CD8-positive, alpha-beta memory T cell (primary cell): ENCODE results near the gene TOLLIP. TPM values are rescaled to one million over a fixed set of nuclear protein-coding genes. Genes with fewer than 3 reads are reported as not detected.
"Not testable (repeated sequence)": the region's sequence is repeated elsewhere in the genome, so short reads cannot be mapped to it uniquely, and the experiment has no call there.

ENCODE experiments used
- CTCF ChIA-PET: fragments of 350-600 bp; sonication (Branson Sonifier 250); formaldehyde crosslinking; loops from one replicate; lab custom pipeline; 2021; ENCODE audit warnings: antibody characterized with exemption; lab: Charles Lee
- POLR2A ChIA-PET: fragments of 350-600 bp; sonication (Branson Sonifier 250); formaldehyde crosslinking; loops from one replicate; lab custom pipeline; 2021; ENCODE audit warnings: antibody characterized with exemption; lab: Charles Lee
- DNase-seq, 5 donors: peaks; one replicate each; pipeline versions ENCODE4 v3.0.0 to v3.0.0-alpha.2; 2020 to 2022; ENCODE audit warnings: mixed read lengths in 1 of 5
- H3K27ac ChIP-seq: one replicate; pipeline ENCODE4 v1.7.0; 2013; ENCODE audit warnings: low read depth, mild to moderate bottlenecking, low read length, moderate library complexity
- H3K27me3 ChIP-seq: 2 replicates; pipeline ENCODE4 v1.7.0; 2013; ENCODE audit warnings: low read length, mild to moderate bottlenecking; ENCODE audit not compliant: insufficient read depth, poor library complexity, severe bottlenecking
- H3K36me3 ChIP-seq: 2 replicates; pipeline ENCODE4 v1.7.0; 2013; ENCODE audit warnings: mild to moderate bottlenecking, low read length, moderate library complexity; ENCODE audit not compliant: insufficient read depth
- H3K4me1 ChIP-seq: 2 replicates; pipeline ENCODE4 v1.7.0; 2013; ENCODE audit warnings: mild to moderate bottlenecking, low read length, moderate library complexity; ENCODE audit not compliant: insufficient read depth
- H3K4me3 ChIP-seq: 2 replicates; pipeline ENCODE4 v1.7.0; 2013; ENCODE audit warnings: mild to moderate bottlenecking, low read length
- H3K9me3 ChIP-seq: 2 replicates; pipeline ENCODE4 v1.7.0; 2013; ENCODE audit warnings: mild to moderate bottlenecking, low read length
- H3K27ac Mint-ChIP-seq, 8 donors: one replicate each; pipeline ENCODE4 v1.8.0; 2020 to 2021; ENCODE audit warnings: mixed read lengths in 8 of 8, mild to moderate bottlenecking in 6 of 8, inconsistent platforms in 3 of 8, moderate library complexity in 3 of 8
- H3K27me3 Mint-ChIP-seq, 2 donors: one replicate each; pipeline ENCODE4 v1.8.0; 2020 to 2021; ENCODE audit warnings: mixed read lengths in 2 of 2, mild to moderate bottlenecking in 1 of 2, moderate library complexity in 1 of 2
- H3K36me3 Mint-ChIP-seq, 3 donors: one replicate each; pipeline ENCODE4 v1.8.0; 2020 to 2021; ENCODE audit warnings: mixed read lengths in 3 of 3, inconsistent platforms in 1 of 3, mild to moderate bottlenecking in 1 of 3
- H3K4me1 Mint-ChIP-seq, 3 donors: one replicate each; pipeline ENCODE4 v1.8.0; 2020 to 2021; ENCODE audit warnings: mixed read lengths in 3 of 3, inconsistent platforms in 1 of 3, mild to moderate bottlenecking in 1 of 3
- H3K4me3 Mint-ChIP-seq, 7 donors: one replicate each; pipeline ENCODE4 v1.8.0; 2020 to 2021; ENCODE audit warnings: mixed read lengths in 7 of 7, mild to moderate bottlenecking in 6 of 7, moderate library complexity in 4 of 7, inconsistent platforms in 2 of 7
- H3K9me3 Mint-ChIP-seq, 5 donors: one replicate each; pipeline ENCODE4 v1.8.0; 2020 to 2022; ENCODE audit warnings: mixed read lengths in 5 of 5, mild to moderate bottlenecking in 3 of 5, moderate library complexity in 2 of 5, inconsistent platforms in 1 of 5
- polyA plus RNA-seq: library from polyadenylated mRNA; unstranded; fragments of 300-500 nt; fragmentation: Illumina TruSeq; gene quantifications from one replicate; pipeline ENCODE4 v1.2.3, GENCODE V29; 2021
- total RNA-seq, 2 experiments: library from RNA; stranded (reverse); gene quantifications; one replicate each; pipeline ENCODE4 v1.2.3, GENCODE V29; 2021

TOLLIP gene
- total and polyA plus RNA-seq, 3 experiments from 2014 or later: 31.1 to 41.8 (median 36.3) TPM

GRCh38 chr11:1251236-1251770, 58.1 kb downstream of the TOLLIP start:
- H3K27ac Mint-ChIP-seq: peak overlapping the region in 2 of 8 donors; percentile 21 to 52
- Histone ChIP-seq H3K9me3 (no peaks in the 10 kb centered on the region), H3K27ac (no peak overlapping the region), H3K4me1 (no peaks in the 10 kb centered on the region), H3K27me3 (no peaks in the 10 kb centered on the region), H3K36me3 (no peaks in the 10 kb centered on the region), H3K4me3 (no peak overlapping the region)
- H3K9me3 Mint-ChIP-seq: peaks cover 0 to 2% (median 0%) of the 10 kb centered on the region in 5 donors
- no peaks in the 10 kb centered on the region for H3K36me3 Mint-ChIP-seq
- ChIA-PET POLR2A (no interaction called here), CTCF (no interaction called here)
- no peaks in the 10 kb centered on the region for H3K27me3 Mint-ChIP-seq
- no peaks in the 10 kb centered on the region for H3K4me1 Mint-ChIP-seq
- no peak for DNase-seq
- H3K4me3 Mint-ChIP-seq: no peak overlapping the region

DNA sequence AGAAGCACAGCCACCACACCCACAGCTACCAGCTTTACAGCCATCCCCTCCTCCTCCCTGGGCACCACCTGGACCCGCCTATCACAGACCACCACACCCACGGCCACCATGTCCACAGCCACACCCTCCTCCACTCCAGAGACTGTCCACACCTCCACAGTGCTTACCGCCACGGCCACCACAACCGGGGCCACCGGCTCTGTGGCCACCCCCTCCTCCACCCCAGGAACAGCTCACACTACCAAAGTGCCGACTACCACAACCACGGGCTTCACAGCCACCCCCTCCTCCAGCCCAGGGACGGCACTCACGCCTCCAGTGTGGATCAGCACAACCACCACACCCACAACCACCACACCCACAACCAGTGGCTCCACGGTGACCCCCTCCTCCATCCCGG, 59.0 kb downstream of the TOLLIP start:
- CTCF ChIA-PET, H3K4me3 Mint-ChIP-seq, H3K4me1 ChIP-seq, H3K36me3 ChIP-seq, H3K9me3 Mint-ChIP-seq, POLR2A ChIA-PET, H3K27me3 Mint-ChIP-seq, H3K27ac Mint-ChIP-seq, H3K4me1 Mint-ChIP-seq, H3K9me3 ChIP-seq, H3K4me3 ChIP-seq, H3K27me3 ChIP-seq, DNase-seq, H3K27ac ChIP-seq, H3K36me3 Mint-ChIP-seq: not testable (repeated sequence)

GRCh38 chr11:1248951-1249350, 60.5 kb downstream of the TOLLIP start:
- H3K36me3 ChIP-seq, H3K36me3 Mint-ChIP-seq, H3K27ac ChIP-seq, H3K4me3 Mint-ChIP-seq, H3K4me3 ChIP-seq, H3K27me3 Mint-ChIP-seq, CTCF ChIA-PET, DNase-seq, POLR2A ChIA-PET, H3K9me3 ChIP-seq, H3K9me3 Mint-ChIP-seq, H3K4me1 Mint-ChIP-seq, H3K27me3 ChIP-seq, H3K4me1 ChIP-seq, H3K27ac Mint-ChIP-seq: not testable (repeated sequence)

DNA sequence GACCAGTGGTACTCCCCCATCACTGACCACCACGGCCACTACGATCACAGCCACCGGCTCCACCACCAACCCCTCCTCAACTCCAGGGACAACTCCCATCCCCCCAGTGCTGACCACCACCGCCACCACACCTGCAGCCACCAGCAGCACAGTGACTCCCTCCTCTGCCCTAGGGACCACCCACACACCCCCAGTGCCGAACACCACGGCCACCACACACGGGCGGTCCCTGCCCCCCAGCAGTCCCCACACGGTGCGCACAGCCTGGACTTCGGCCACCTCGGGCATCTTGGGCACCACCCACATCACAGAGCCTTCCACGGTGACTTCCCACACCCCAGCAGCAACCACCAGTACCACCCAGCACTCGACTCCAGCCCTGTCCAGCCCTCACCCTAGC, 62.4 kb downstream of the TOLLIP start:
- H3K27me3 Mint-ChIP-seq, H3K4me1 ChIP-seq, POLR2A ChIA-PET, DNase-seq, H3K27ac Mint-ChIP-seq, H3K36me3 Mint-ChIP-seq, H3K36me3 ChIP-seq, H3K27me3 ChIP-seq, CTCF ChIA-PET, H3K4me1 Mint-ChIP-seq, H3K4me3 Mint-ChIP-seq, H3K4me3 ChIP-seq, H3K9me3 ChIP-seq, H3K9me3 Mint-ChIP-seq, H3K27ac ChIP-seq: not testable (repeated sequence)

GRCh38 chr11:1246301-1246700, 63.1 kb downstream of the TOLLIP start:
- H3K9me3 ChIP-seq, POLR2A ChIA-PET, CTCF ChIA-PET, H3K4me3 ChIP-seq, H3K4me1 Mint-ChIP-seq, H3K36me3 Mint-ChIP-seq, H3K27me3 Mint-ChIP-seq, DNase-seq, H3K4me1 ChIP-seq, H3K27me3 ChIP-seq, H3K9me3 Mint-ChIP-seq, H3K36me3 ChIP-seq, H3K27ac ChIP-seq: not testable (repeated sequence)
- peak overlapping the region in 1 of 7 donors; percentile 77 for H3K4me3 Mint-ChIP-seq
- peak overlapping the region in 2 of 8 donors; percentile 51 to 77 for H3K27ac Mint-ChIP-seq

DNA sequence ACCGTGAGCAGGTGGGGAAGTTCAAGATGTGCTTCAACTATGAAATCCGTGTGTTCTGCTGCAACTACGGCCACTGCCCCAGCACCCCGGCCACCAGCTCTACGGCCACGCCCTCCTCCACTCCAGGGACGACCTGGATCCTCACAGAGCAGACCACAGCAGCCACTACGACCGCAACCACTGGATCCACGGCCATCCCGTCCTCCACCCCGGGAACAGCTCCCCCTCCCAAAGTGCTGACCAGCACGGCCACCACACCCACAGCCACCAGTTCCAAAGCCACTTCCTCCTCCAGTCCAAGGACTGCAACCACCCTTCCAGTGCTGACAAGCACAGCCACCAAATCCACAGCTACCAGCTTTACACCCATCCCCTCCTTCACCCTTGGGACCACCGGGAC, 63.7 kb downstream of the TOLLIP start:
- DNase-seq, H3K4me1 ChIP-seq, H3K36me3 Mint-ChIP-seq, H3K4me1 Mint-ChIP-seq, CTCF ChIA-PET, H3K36me3 ChIP-seq, H3K27ac ChIP-seq, H3K4me3 ChIP-seq, H3K27me3 ChIP-seq, H3K27ac Mint-ChIP-seq, H3K9me3 ChIP-seq, POLR2A ChIA-PET, H3K27me3 Mint-ChIP-seq, H3K4me3 Mint-ChIP-seq, H3K9me3 Mint-ChIP-seq: not testable (repeated sequence)

DNA sequence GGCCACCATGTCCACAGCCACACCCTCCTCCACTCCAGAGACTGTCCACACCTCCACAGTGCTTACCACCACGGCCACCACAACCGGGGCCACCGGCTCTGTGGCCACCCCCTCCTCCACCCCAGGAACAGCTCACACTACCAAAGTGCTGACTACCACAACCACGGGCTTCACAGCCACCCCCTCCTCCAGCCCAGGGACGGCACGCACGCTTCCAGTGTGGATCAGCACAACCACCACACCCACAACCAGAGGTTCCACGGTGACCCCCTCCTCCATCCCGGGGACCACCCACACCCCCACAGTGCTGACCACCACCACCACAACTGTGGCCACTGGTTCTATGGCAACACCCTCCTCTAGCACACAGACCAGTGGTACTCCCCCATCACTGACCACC, 64.9 kb downstream of the TOLLIP start:
- not testable (repeated sequence) for H3K36me3 Mint-ChIP-seq, H3K27me3 Mint-ChIP-seq, H3K27ac Mint-ChIP-seq

DNA sequence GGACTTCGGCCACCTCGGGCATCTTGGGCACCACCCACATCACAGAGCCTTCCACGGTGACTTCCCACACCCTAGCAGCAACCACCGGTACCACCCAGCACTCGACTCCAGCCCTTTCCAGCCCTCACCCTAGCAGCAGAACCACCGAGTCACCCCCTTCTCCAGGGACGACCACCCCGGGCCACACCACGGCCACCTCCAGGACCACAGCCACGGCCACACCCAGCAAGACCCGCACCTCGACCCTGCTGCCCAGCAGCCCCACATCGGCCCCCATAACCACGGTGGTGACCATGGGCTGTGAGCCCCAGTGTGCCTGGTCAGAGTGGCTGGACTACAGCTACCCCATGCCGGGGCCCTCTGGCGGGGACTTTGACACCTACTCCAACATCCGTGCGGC, 65.9 kb downstream of the TOLLIP start:
- H3K27me3 ChIP-seq, POLR2A ChIA-PET, H3K36me3 ChIP-seq, H3K4me1 Mint-ChIP-seq, H3K36me3 Mint-ChIP-seq, H3K4me3 Mint-ChIP-seq, CTCF ChIA-PET, DNase-seq, H3K4me3 ChIP-seq, H3K27ac Mint-ChIP-seq, H3K27me3 Mint-ChIP-seq, H3K4me1 ChIP-seq, H3K9me3 Mint-ChIP-seq, H3K9me3 ChIP-seq, H3K27ac ChIP-seq: not testable (repeated sequence)

More for the DNA sequence above, 64.9 kb downstream of the TOLLIP start:
- H3K27me3 ChIP-seq, POLR2A ChIA-PET, CTCF ChIA-PET, H3K4me3 ChIP-seq, H3K36me3 ChIP-seq, H3K4me3 Mint-ChIP-seq, DNase-seq, H3K9me3 ChIP-seq, H3K9me3 Mint-ChIP-seq, H3K4me1 ChIP-seq, H3K4me1 Mint-ChIP-seq, H3K27ac ChIP-seq: not testable (repeated sequence)

- H3K27me3 Mint-ChIP-seq, H3K9me3 ChIP-seq, H3K4me1 ChIP-seq, H3K27me3 ChIP-seq, H3K36me3 Mint-ChIP-seq, H3K4me3 ChIP-seq, H3K4me1 Mint-ChIP-seq, H3K27ac Mint-ChIP-seq, H3K36me3 ChIP-seq, DNase-seq, H3K9me3 Mint-ChIP-seq, H3K4me3 Mint-ChIP-seq, CTCF ChIA-PET, H3K27ac ChIP-seq, POLR2A ChIA-PET: not testable (repeated sequence)
Observed at GRCh38 chr11:1242751-1243150, 66.7 kb downstream of the TOLLIP start.
